Measurements from ENCODE around the gene NOP53. TPM values are rescaled to one million over a fixed set of nuclear protein-coding genes. Genes with fewer than 3 reads are reported as not detected.

NOP53 gene
- total and polyA plus RNA-seq, 2 experiments from 2014 or later, result 81.8 to 278 TPM

GRCh38 chr19:47790398-47790814 lies 45.1 kb downstream of the NOP53 start:
- no peak overlapping the region for H3K4me3 ChIP-seq
- no peak overlapping the region for H3K27ac ChIP-seq
- no peaks in the 10 kb centered on the region for H3K9me3 ChIP-seq (ENCODE audit: low read depth)
- peak; percentile 79 to 92 for DNase-seq (ENCODE audit: low read depth in 1 of 2, low spot score in 1 of 2)
- no peaks in the 10 kb centered on the region for H3K27me3 ChIP-seq
- no peaks in the 10 kb centered on the region for H3K4me1 ChIP-seq (ENCODE audit: low read depth)
- H3K36me3 ChIP-seq, result peaks cover 13% of the 10 kb centered on the region
- peak; percentile 91 for TF ChIP-seq CTCF (IDR thresholded peaks at IDR 0.05; ENCODE audit: low read depth, low read length)

GRCh38 chr19:47792616-47793015 lies 47.3 kb downstream of the NOP53 start:
- no peak overlapping the region for H3K4me3 ChIP-seq
- no peak overlapping the region for H3K27ac ChIP-seq
- TF ChIP-seq CTCF (IDR thresholded peaks at IDR 0.05; ENCODE audit: low read depth, low read length), result no peak
- no peaks in the 10 kb centered on the region for H3K27me3 ChIP-seq
- no peaks in the 10 kb centered on the region for H3K9me3 ChIP-seq (ENCODE audit: low read depth)
- peaks cover 2% of the 10 kb centered on the region for H3K36me3 ChIP-seq
- no peaks in the 10 kb centered on the region for H3K4me1 ChIP-seq (ENCODE audit: low read depth)
- no peak for DNase-seq (ENCODE audit: low read depth in 1 of 2, low spot score in 1 of 2)

GRCh38 chr19:47794526-47794925 lies 49.2 kb downstream of the NOP53 start:
- no peaks in the 10 kb centered on the region for H3K4me1 ChIP-seq (ENCODE audit: low read depth)
- no peaks in the 10 kb centered on the region for H3K36me3 ChIP-seq
- H3K9me3 ChIP-seq (ENCODE audit: low read depth), result no peaks in the 10 kb centered on the region
- H3K27me3 ChIP-seq, result no peaks in the 10 kb centered on the region
- H3K4me3 ChIP-seq, result no peak overlapping the region
- H3K27ac ChIP-seq, result no peak overlapping the region
- no peak for TF ChIP-seq CTCF (IDR thresholded peaks at IDR 0.05; ENCODE audit: low read depth, low read length)
- no peak for DNase-seq (ENCODE audit: low read depth in 1 of 2, low spot score in 1 of 2)

DNA sequence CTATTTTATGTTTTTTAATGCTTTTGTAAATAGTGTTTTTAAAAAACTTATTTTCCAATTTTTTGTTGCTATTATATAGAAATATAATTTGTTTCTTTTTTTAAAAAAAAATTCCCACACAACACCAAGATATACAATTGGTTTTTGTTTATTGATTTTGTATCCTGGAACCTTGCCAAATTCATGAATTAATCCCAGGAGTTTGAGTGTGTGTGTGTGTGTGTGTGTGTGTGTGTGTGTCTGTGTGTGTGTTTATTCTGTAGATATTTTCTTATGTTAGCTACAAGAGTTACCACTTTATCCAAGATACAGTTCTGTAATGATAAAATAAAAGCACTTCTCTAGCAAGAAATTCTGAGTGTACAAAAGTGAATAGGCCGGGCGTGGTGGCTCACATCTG lies 51.4 kb downstream of the NOP53 start:
- Histone ChIP-seq H3K27ac (no peak overlapping the region), H3K36me3 (no peaks in the 10 kb centered on the region), H3K4me1 (ENCODE audit: low read depth) (no peaks in the 10 kb centered on the region), H3K27me3 (no peaks in the 10 kb centered on the region), H3K9me3 (ENCODE audit: low read depth) (no peaks in the 10 kb centered on the region), H3K4me3 (no peak overlapping the region)
- DNase-seq (ENCODE audit: low read depth in 1 of 2, low spot score in 1 of 2), result no peak
- TF ChIP-seq CTCF (IDR thresholded peaks at IDR 0.05; ENCODE audit: low read depth, low read length), result no peak

GRCh38 chr19:47797996-47798903 lies 52.9 kb downstream of the NOP53 start:
- TF ChIP-seq CTCF (IDR thresholded peaks at IDR 0.05; ENCODE audit: low read depth, low read length), result no peak

More at GRCh38 chr19:47797996-47798903, 52.9 kb downstream of the NOP53 start:
- H3K4me3 ChIP-seq, result no peak overlapping the region
- H3K27ac ChIP-seq, result no peak overlapping the region
- no peaks in the 10 kb centered on the region for H3K9me3 ChIP-seq (ENCODE audit: low read depth)
- no peak for DNase-seq (ENCODE audit: low read depth in 1 of 2, low spot score in 1 of 2)
- no peaks in the 10 kb centered on the region for H3K36me3 ChIP-seq
- no peaks in the 10 kb centered on the region for H3K4me1 ChIP-seq (ENCODE audit: low read depth)
- H3K27me3 ChIP-seq, result no peaks in the 10 kb centered on the region

Data from cardiac muscle cell (in vitro differentiated cells and primary cell).